SK-N-SH (cell line): ENCODE measurements around the gene LGI4.

ENCODE experiments used
- CTCF ChIP-seq: fragments of 200-600 bp; sonication (generic); IDR thresholded peaks from 2 replicates; pipeline ENCODE4 v1.6.1; 2017; ENCODE audit warnings: antibody characterized with exemption, mild to moderate bottlenecking, moderate library complexity
- EP300 ChIP-seq, 2 experiments: IDR thresholded peaks; 2 replicates each; pipeline versions ENCODE4 v1.4.0 to v1.6.1; 2012; ENCODE audit warnings: borderline replicate concordance in 1 of 2, low read depth in 1 of 2, low read length in 1 of 2
- JUND ChIP-seq: IDR thresholded peaks from 2 replicates; pipeline ENCODE4 v1.4.0; 2012
- POLR2AphosphoS5 ChIP-seq: IDR thresholded peaks from 2 replicates; pipeline ENCODE4 v1.6.1; 2012; ENCODE audit warnings: low read depth, low read length
- TAF1 ChIP-seq: IDR thresholded peaks from 2 replicates; pipeline ENCODE4 v1.6.1; 2012; ENCODE audit warnings: low read depth, mild to moderate bottlenecking, low read length, moderate library complexity, borderline replicate concordance
- TF ChIP-seq, protein P1 (sequence below): IDR thresholded peaks from 2 replicates; pipeline ENCODE4 v1.4.0; 2012; ENCODE audit warnings: low read depth

GRCh38 chr19:35174226-35174625 lies 39.4 kb upstream of the LGI4 start:
- TF ChIP-seq JUND (no peak), CTCF (no peak), EP300 (IDR thresholded peaks at IDR 0.05; ENCODE audit: borderline replicate concordance in 1 of 2, low read depth in 1 of 2, low read length in 1 of 2) (no peak), POLR2AphosphoS5 (no peak), TAF1 (no peak)
- TF ChIP-seq, protein P1, sequence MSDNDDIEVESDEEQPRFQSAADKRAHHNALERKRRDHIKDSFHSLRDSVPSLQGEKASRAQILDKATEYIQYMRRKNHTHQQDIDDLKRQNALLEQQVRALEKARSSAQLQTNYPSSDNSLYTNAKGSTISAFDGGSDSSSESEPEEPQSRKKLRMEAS, result no peak
